B cell (primary cell): ENCODE measurements around the gene PROM2. TPM values are rescaled to one million over a fixed set of nuclear protein-coding genes. Genes with fewer than 3 reads are reported as not detected.

Source experiments
- ATAC-seq: fragments of 200-7000 bp; cut with Tn5 transposase; one replicate; pipeline ENCODE4 v1.10.0; 2021; ENCODE audit warnings: low read depth, mild to moderate bottlenecking, moderate number of reproducible peaks, moderate library complexity
- CTCF ChIA-PET: fragments of 350-600 bp; sonication (Branson Sonifier 250); formaldehyde crosslinking; loops from one replicate; lab custom pipeline; 2021; ENCODE audit warnings: antibody characterized with exemption, inconsistent platforms; lab: Charles Lee
- POLR2A ChIA-PET: fragments of 350-600 bp; sonication (Branson Sonifier 250); formaldehyde crosslinking; loops from one replicate; lab custom pipeline; 2021; ENCODE audit warnings: antibody characterized with exemption; lab: Charles Lee
- DNase-seq: peaks from one replicate; pipeline ENCODE4 v3.0.0; 2013
- H2AFZ ChIP-seq: 2 replicates; pipeline ENCODE4 v1.6.1; 2012; ENCODE audit warnings: mild to moderate bottlenecking, low read depth, low read length; ENCODE audit not compliant: insufficient read depth, poor library complexity, severe bottlenecking
- H3K27ac ChIP-seq, 2 donors: 1 replicate in 1 of 2; 2 replicates in 1 of 2; pipeline ENCODE4 v1.5.1; 2012 to 2013; ENCODE audit warnings: low read length in 2 of 2, mild to moderate bottlenecking in 2 of 2, moderate library complexity in 1 of 2
- H3K27me3 ChIP-seq, 4 experiments: fragments of 200-600 bp in 1 of 4; sonication (generic) in 1 of 4; replicated peaks in 1 of 4; 1 replicate in 2 of 4; 2 replicates in 2 of 4; pipeline versions ENCODE4 v1.6.1 to v1.7.0; 2013 to 2016; ENCODE audit warnings: low read length in 3 of 4, mild to moderate bottlenecking in 2 of 4, mixed read lengths in 1 of 4, moderate library complexity in 1 of 4; ENCODE audit not compliant: insufficient read depth in 4 of 4, control insufficient read depth in 3 of 4; ENCODE audit errors: control extremely low read depth in 1 of 4
- H3K36me3 ChIP-seq, 2 experiments: replicated peaks in 1 of 2; 1 replicate in 1 of 2; 2 replicates in 1 of 2; pipeline versions ENCODE4 v1.6.1 to v1.7.1; 2013; ENCODE audit warnings: low read length in 1 of 2; ENCODE audit not compliant: insufficient read depth in 2 of 2, control insufficient read depth in 1 of 2; ENCODE audit errors: control extremely low read depth in 1 of 2, extremely low read depth in 1 of 2
- H3K4me1 ChIP-seq, 2 donors: fragments of 200-600 bp in 1 of 2; sonication (generic) in 1 of 2; 1 replicate in 1 of 2; 2 replicates in 1 of 2; pipeline versions ENCODE4 v1.5.1 to v1.6.1; 2013 to 2017; ENCODE audit warnings: low read length in 2 of 2; ENCODE audit not compliant: control insufficient read depth in 2 of 2, insufficient read depth in 2 of 2
- H3K4me2 ChIP-seq: replicated peaks from 2 replicates; pipeline ENCODE3; 2012; ENCODE audit warnings: mild to moderate bottlenecking, low read depth, low read length; ENCODE audit not compliant: poor library complexity, severe bottlenecking
- H3K4me3 ChIP-seq, 5 experiments: fragments of 200-600 bp in 1 of 5; sonication (generic) in 1 of 5; 1 replicate in 3 of 5; 2 replicates in 2 of 5; pipeline versions ENCODE4 v1.5.1 to v1.7.0; 2011 to 2016; ENCODE audit warnings: low read length in 4 of 5, mild to moderate bottlenecking in 4 of 5, low read depth in 2 of 5, control low read depth in 1 of 5, moderate library complexity in 1 of 5; ENCODE audit not compliant: insufficient read depth in 1 of 5; ENCODE audit errors: control extremely low read depth in 1 of 5, extremely low read depth in 1 of 5
- H3K79me2 ChIP-seq: fragments of 200-600 bp; sonication (generic); one replicate; pipeline ENCODE4 v1.6.0; 2016; ENCODE audit warnings: low read length; ENCODE audit not compliant: control insufficient read depth, insufficient read depth
- H3K9ac ChIP-seq: fragments of 200-600 bp; sonication (generic); 2 replicates; pipeline ENCODE4 v1.6.1; 2017; ENCODE audit warnings: mild to moderate bottlenecking, low read length, moderate library complexity
- H3K9me3 ChIP-seq, 3 donors: one replicate each; pipeline versions ENCODE4 v1.6.1 to v1.7.1; 2013; ENCODE audit warnings: low read length in 2 of 3; ENCODE audit not compliant: control insufficient read depth in 2 of 3, insufficient read depth in 1 of 3; ENCODE audit errors: control extremely low read depth in 1 of 3
- H4K20me1 ChIP-seq: 2 replicates; pipeline ENCODE4 v1.6.0; 2012; ENCODE audit warnings: mild to moderate bottlenecking, low read length; ENCODE audit not compliant: insufficient read depth, control insufficient read depth, poor library complexity, severe bottlenecking
- H3K27ac Mint-ChIP-seq: one replicate; pipeline ENCODE4 v1.8.0; 2021; ENCODE audit warnings: mixed read lengths
- H3K27me3 Mint-ChIP-seq: one replicate; pipeline ENCODE4 v1.8.0; 2021; ENCODE audit warnings: mixed read lengths
- H3K4me1 Mint-ChIP-seq: one replicate; pipeline ENCODE4 v1.8.0; 2021; ENCODE audit warnings: mixed read lengths
- H3K4me3 Mint-ChIP-seq: one replicate; pipeline ENCODE4 v1.8.0; 2021; ENCODE audit warnings: mixed read lengths
- H3K9me3 Mint-ChIP-seq: one replicate; pipeline ENCODE4 v1.8.0; 2022; ENCODE audit warnings: mixed read lengths; ENCODE audit not compliant: insufficient read depth
- EZH2 ChIP-seq: IDR thresholded peaks from 2 replicates; pipeline ENCODE4 v1.6.1; 2012; ENCODE audit warnings: borderline replicate concordance, low read depth, mild to moderate bottlenecking, moderate library complexity, low read length; ENCODE audit not compliant: insufficient read depth, poor library complexity, severe bottlenecking
- WGBS: methylation state at CpG from one replicate; pipeline ENCODE4 v1.1.5; 2013; ENCODE audit warnings: missing lambda C conversion rate; ENCODE audit not compliant: insufficient coverage; 5-methylcytosine and 5-hydroxymethylcytosine counted together
- intact Hi-C: fragments of 100-400 bp; cut with micrococcal nuclease; formaldehyde crosslinking; loops from one replicate; pipeline ENCODE4 v1.10.0; 2022
- polyA plus RNA-seq: library from polyadenylated mRNA; depleted of rRNA; stranded (reverse); fragments of >200 nt; gene quantifications from 2 replicates; pipeline ENCODE4 v1.2.3, GENCODE V29; 2012
- total RNA-seq, 2 donors: library from RNA; stranded (reverse); fragments of 120-200 nt in 1 of 2; gene quantifications; 1 replicate in 1 of 2; 2 replicates in 1 of 2; pipeline versions ENCODE4 v1.2.3 to v1.2.4, GENCODE V29; 2013 to 2022
- TF ChIP-seq, protein P1 (sequence below): fragments of 200-600 bp; IDR thresholded peaks from one replicate; pipeline ENCODE4 v1.8.0; 2022; ENCODE audit warnings: antibody characterized with exemption, mild to moderate bottlenecking

PROM2 gene
- total and polyA plus RNA-seq, 2 donors (not counting 1 experiment from before 2014, with no cell fraction given): 0.67 to 1.3 TPM

DNA sequence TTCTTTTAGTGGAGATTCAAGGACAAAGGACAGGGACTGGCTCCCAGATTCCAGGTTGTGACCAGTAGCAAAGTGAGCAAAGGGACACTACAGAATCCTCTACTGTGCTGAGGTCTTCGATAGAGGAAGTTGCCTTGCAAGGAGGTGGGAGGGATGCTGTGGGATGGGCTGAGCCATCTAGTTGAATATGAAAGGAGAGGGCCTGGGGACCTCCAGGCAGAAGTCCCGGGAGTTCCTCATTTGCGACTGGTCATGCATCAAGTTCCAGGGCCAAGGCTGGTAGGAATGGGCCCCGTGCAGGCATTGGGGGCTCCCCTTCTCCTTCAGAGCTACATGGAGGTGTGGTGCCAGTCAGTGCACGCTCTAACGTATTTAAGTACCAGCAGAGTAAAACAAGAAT, 12.6 kb upstream of the PROM2 start:
- Histone ChIP-seq H3K79me2 (no peaks in the 10 kb centered on the region), H3K4me3 (no peak overlapping the region), H3K27me3 (no peaks in the 10 kb centered on the region), H3K4me1 (no peaks in the 10 kb centered on the region), H3K4me2 (no peak overlapping the region), H3K36me3 (no peaks in the 10 kb centered on the region), H4K20me1 (no peaks in the 10 kb centered on the region), H2AFZ (no peak overlapping the region), H3K27ac (no peak overlapping the region), H3K9me3 (peaks cover 0 to 22% (median 0%) of the 10 kb centered on the region in 3 donors), H3K9ac (no peak overlapping the region)
- Mint-ChIP-seq H3K4me3 (no peak overlapping the region), H3K27me3 (peaks cover 11% of the 10 kb centered on the region), H3K4me1 (no peaks in the 10 kb centered on the region), H3K9me3 (no peaks in the 10 kb centered on the region), H3K27ac (no peak overlapping the region)
- ATAC-seq (no peak), DNase-seq (no peak)
- 47% methylated on average over 4 of the region's 6 CpGs for WGBS
- intact Hi-C loops: no loop called here
- no peak for TF ChIP-seq EZH2
- TF ChIP-seq, protein P1, sequence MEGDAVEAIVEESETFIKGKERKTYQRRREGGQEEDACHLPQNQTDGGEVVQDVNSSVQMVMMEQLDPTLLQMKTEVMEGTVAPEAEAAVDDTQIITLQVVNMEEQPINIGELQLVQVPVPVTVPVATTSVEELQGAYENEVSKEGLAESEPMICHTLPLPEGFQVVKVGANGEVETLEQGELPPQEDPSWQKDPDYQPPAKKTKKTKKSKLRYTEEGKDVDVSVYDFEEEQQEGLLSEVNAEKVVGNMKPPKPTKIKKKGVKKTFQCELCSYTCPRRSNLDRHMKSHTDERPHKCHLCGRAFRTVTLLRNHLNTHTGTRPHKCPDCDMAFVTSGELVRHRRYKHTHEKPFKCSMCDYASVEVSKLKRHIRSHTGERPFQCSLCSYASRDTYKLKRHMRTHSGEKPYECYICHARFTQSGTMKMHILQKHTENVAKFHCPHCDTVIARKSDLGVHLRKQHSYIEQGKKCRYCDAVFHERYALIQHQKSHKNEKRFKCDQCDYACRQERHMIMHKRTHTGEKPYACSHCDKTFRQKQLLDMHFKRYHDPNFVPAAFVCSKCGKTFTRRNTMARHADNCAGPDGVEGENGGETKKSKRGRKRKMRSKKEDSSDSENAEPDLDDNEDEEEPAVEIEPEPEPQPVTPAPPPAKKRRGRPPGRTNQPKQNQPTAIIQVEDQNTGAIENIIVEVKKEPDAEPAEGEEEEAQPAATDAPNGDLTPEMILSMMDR: no peak
- ChIA-PET CTCF (no interaction called here), POLR2A (no interaction called here)

DNA sequence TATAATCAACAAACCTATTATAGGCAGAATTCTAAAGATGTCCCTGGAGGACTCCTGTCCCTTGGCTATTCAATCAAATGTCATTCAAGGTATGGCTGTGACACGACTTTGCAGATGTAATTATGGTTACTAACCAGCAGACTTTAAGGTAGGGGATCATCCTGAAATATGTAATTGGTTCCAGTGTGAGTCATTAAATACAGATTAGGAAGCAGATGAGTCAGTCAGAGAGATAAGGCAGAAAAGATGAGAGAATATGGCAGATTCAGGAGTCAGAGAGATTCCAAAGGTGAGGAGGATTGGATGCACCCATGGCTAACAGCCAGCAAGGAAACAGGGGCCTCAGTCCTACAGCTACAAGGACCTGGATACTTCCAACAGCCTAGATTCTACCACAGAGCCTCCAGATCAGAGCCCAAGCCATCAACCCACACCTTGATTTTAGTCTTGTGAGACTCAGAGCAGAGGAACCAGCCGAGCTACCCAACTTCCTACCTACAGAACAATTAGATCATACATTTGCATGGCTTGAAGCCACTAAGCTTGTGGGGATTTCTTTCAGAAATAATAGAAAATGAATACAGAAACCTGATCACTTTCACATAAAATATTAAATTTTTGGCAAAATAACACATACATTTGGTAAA, 11.2 kb upstream of the PROM2 start:
- CTCF ChIA-PET: no interaction called here
- POLR2A ChIA-PET: no interaction called here
- 60% methylated on average over 1 of the region's 2 CpGs for WGBS
- Mint-ChIP-seq H3K4me1 (no peaks in the 10 kb centered on the region), H3K27ac (no peak overlapping the region), H3K27me3 (peaks cover 11% of the 10 kb centered on the region), H3K4me3 (no peak overlapping the region), H3K9me3 (no peaks in the 10 kb centered on the region)
- Histone ChIP-seq H4K20me1 (no peaks in the 10 kb centered on the region), H3K27ac (no peak overlapping the region), H3K79me2 (no peaks in the 10 kb centered on the region), H3K36me3 (no peaks in the 10 kb centered on the region), H3K9ac (no peak overlapping the region), H3K4me3 (no peak overlapping the region), H3K27me3 (no peaks in the 10 kb centered on the region), H3K4me2 (no peak overlapping the region), H2AFZ (no peak overlapping the region), H3K4me1 (no peaks in the 10 kb centered on the region), H3K9me3 (peaks cover 0 to 14% (median 0%) of the 10 kb centered on the region in 3 donors)
- TF ChIP-seq, protein P1: no peak
- no peak for TF ChIP-seq EZH2
- DNase-seq (no peak), ATAC-seq (no peak)
- intact Hi-C loops: no loop called here
